Muscle layer of colon (tissue), 2 donors: ENCODE data around the gene SFR1.
"Not testable (repeated sequence)": the region's sequence is repeated elsewhere in the genome, so short reads cannot be mapped to it uniquely, and the experiment has no call there.

Experiments
- H3K27ac ChIP-seq: one replicate; pipeline ENCODE4 v1.7.0; 2013; ENCODE audit warnings: low read depth, mild to moderate bottlenecking, low read length, moderate library complexity
- H3K27me3 ChIP-seq, 2 donors: one replicate each; pipeline ENCODE4 v1.7.0; 2013; ENCODE audit warnings: low read length in 2 of 2, mild to moderate bottlenecking in 2 of 2; ENCODE audit not compliant: insufficient read depth in 2 of 2, control insufficient read depth in 1 of 2
- H3K36me3 ChIP-seq: one replicate; pipeline ENCODE4 v1.7.0; 2013; ENCODE audit warnings: mild to moderate bottlenecking, low read length; ENCODE audit not compliant: insufficient read depth
- H3K4me1 ChIP-seq: one replicate; pipeline ENCODE4 v1.7.0; 2013; ENCODE audit warnings: mild to moderate bottlenecking, low read length; ENCODE audit not compliant: insufficient read depth
- H3K4me3 ChIP-seq, 2 donors: one replicate each; pipeline ENCODE4 v1.7.0; 2013; ENCODE audit warnings: low read length in 2 of 2, low read depth in 1 of 2, mild to moderate bottlenecking in 1 of 2, moderate library complexity in 1 of 2
- H3K9ac ChIP-seq: one replicate; pipeline ENCODE4 v1.7.0; 2013; ENCODE audit warnings: low read length
- H3K9me3 ChIP-seq: one replicate; pipeline ENCODE4 v1.7.0; 2013; ENCODE audit warnings: mild to moderate bottlenecking, low read length
- donor health status: abdominal sarcoma.
- donor health status: Adenocarcinoma of cecum.

The SFR1 gene

GRCh38 chr10:104138131-104138530 lies 16.2 kb downstream of the SFR1 start:
- H3K4me3 ChIP-seq = no peak overlapping the region
- no peaks in the 10 kb centered on the region for H3K36me3 ChIP-seq
- no peak overlapping the region for H3K27ac ChIP-seq
- H3K4me1 ChIP-seq = no peaks in the 10 kb centered on the region
- H3K27me3 ChIP-seq = no peaks in the 10 kb centered on the region
- H3K9me3 ChIP-seq = no peaks in the 10 kb centered on the region
- no peak overlapping the region for H3K9ac ChIP-seq

- Histone ChIP-seq H3K4me3 (no peak overlapping the region), H3K27ac (no peak overlapping the region), H3K36me3 (no peaks in the 10 kb centered on the region), H3K27me3 (no peaks in the 10 kb centered on the region), H3K9ac (no peak overlapping the region), H3K4me1 (no peaks in the 10 kb centered on the region), H3K9me3 (no peaks in the 10 kb centered on the region)
Observed at GRCh38 chr10:104139221-104139620, 17.2 kb downstream of the SFR1 start.

- Histone ChIP-seq H3K9ac (no peak overlapping the region), H3K4me1 (no peaks in the 10 kb centered on the region), H3K9me3 (no peaks in the 10 kb centered on the region), H3K27me3 (no peaks in the 10 kb centered on the region), H3K27ac (no peak overlapping the region), H3K4me3 (no peak overlapping the region), H3K36me3 (no peaks in the 10 kb centered on the region)
Observed at GRCh38 chr10:104142081-104142480, 20.1 kb downstream of the SFR1 start.

GRCh38 chr10:104143829-104144228 lies 21.9 kb downstream of the SFR1 start:
- Histone ChIP-seq H3K9ac (no peak overlapping the region), H3K9me3 (no peaks in the 10 kb centered on the region), H3K4me3 (no peak overlapping the region), H3K27me3 (no peaks in the 10 kb centered on the region), H3K36me3 (no peaks in the 10 kb centered on the region), H3K4me1 (no peaks in the 10 kb centered on the region), H3K27ac (no peak overlapping the region)

- no peaks in the 10 kb centered on the region for H3K27me3 ChIP-seq
- H3K27ac ChIP-seq = no peak overlapping the region
- no peak overlapping the region for H3K4me3 ChIP-seq
- H3K9me3 ChIP-seq = no peaks in the 10 kb centered on the region
- no peaks in the 10 kb centered on the region for H3K36me3 ChIP-seq
- H3K9ac ChIP-seq = no peak overlapping the region
- no peaks in the 10 kb centered on the region for H3K4me1 ChIP-seq
Observed at GRCh38 chr10:104144931-104145330, 23.0 kb downstream of the SFR1 start.

GRCh38 chr10:104146882-104147281 lies 24.9 kb downstream of the SFR1 start:
- Histone ChIP-seq H3K36me3 (no peaks in the 10 kb centered on the region), H3K27me3 (no peaks in the 10 kb centered on the region), H3K4me3 (no peak overlapping the region), H3K27ac (no peak overlapping the region), H3K9me3 (no peaks in the 10 kb centered on the region), H3K4me1 (no peaks in the 10 kb centered on the region), H3K9ac (no peak overlapping the region)

GRCh38 chr10:104150139-104150538 lies 28.2 kb downstream of the SFR1 start:
- Histone ChIP-seq H3K36me3 (no peaks in the 10 kb centered on the region), H3K27ac (no peak overlapping the region), H3K4me1 (no peaks in the 10 kb centered on the region), H3K4me3 (no peak overlapping the region), H3K9ac (no peak overlapping the region), H3K9me3 (peaks cover 8% of the 10 kb centered on the region), H3K27me3 (no peaks in the 10 kb centered on the region)

GRCh38 chr10:104151737-104152136 lies 29.8 kb downstream of the SFR1 start:
- H3K27ac ChIP-seq = no peak overlapping the region
- H3K9ac ChIP-seq = no peak overlapping the region
- H3K36me3 ChIP-seq = no peaks in the 10 kb centered on the region
- peaks cover 8% of the 10 kb centered on the region for H3K9me3 ChIP-seq
- no peaks in the 10 kb centered on the region for H3K4me1 ChIP-seq
- no peak overlapping the region for H3K4me3 ChIP-seq
- no peaks in the 10 kb centered on the region for H3K27me3 ChIP-seq

- peaks cover 8% of the 10 kb centered on the region for H3K9me3 ChIP-seq
- H3K36me3 ChIP-seq = no peaks in the 10 kb centered on the region
- no peak overlapping the region for H3K27ac ChIP-seq
- H3K27me3 ChIP-seq = no peaks in the 10 kb centered on the region
- no peaks in the 10 kb centered on the region for H3K4me1 ChIP-seq
- H3K4me3 ChIP-seq = no peak overlapping the region
- H3K9ac ChIP-seq = no peak overlapping the region
Observed at GRCh38 chr10:104155591-104155990, 33.6 kb downstream of the SFR1 start.

- Histone ChIP-seq H3K4me1 (no peaks in the 10 kb centered on the region), H3K27me3 (no peaks in the 10 kb centered on the region), H3K4me3 (no peak overlapping the region), H3K9ac (no peak overlapping the region), H3K9me3 (no peaks in the 10 kb centered on the region), H3K36me3 (no peaks in the 10 kb centered on the region), H3K27ac (no peak overlapping the region)
Observed at GRCh38 chr10:104170610-104171254, 48.8 kb downstream of the SFR1 start.

- not testable (repeated sequence) for H3K4me3 ChIP-seq, H3K9me3 ChIP-seq
Observed at GRCh38 chr10:104174136-104174535, 52.2 kb downstream of the SFR1 start.

More at GRCh38 chr10:104174136-104174535, 52.2 kb downstream of the SFR1 start:
- H3K9ac ChIP-seq, H3K27me3 ChIP-seq, H3K4me1 ChIP-seq, H3K27ac ChIP-seq, H3K36me3 ChIP-seq: not testable (repeated sequence)
